NCI-H2196 (cell line): ENCODE data around the gene PHLDA3.
"Not testable (repeated sequence)": the region's sequence is repeated elsewhere in the genome, so short reads cannot be mapped to it uniquely, and the experiment has no call there.

Experiments used
- DNase-seq: peaks from one replicate; lab custom pipeline; 2025; ENCODE audit not compliant: unreplicated experiment; lab: John Stamatoyannopoulos, UW

The PHLDA3 gene

GRCh38 chr1:201488830-201489589 lies 20.0 kb upstream of the PHLDA3 start:
- no peak for DNase-seq

GRCh38 chr1:201487742-201488141 lies 18.8 kb upstream of the PHLDA3 start:
- DNase-seq, result no peak

GRCh38 chr1:201486187-201486586 lies 17.2 kb upstream of the PHLDA3 start:
- DNase-seq, result no peak

- no peak for DNase-seq
Observed at GRCh38 chr1:201485184-201485774, 16.3 kb upstream of the PHLDA3 start.

- no peak for DNase-seq
Observed at GRCh38 chr1:201483373-201483949, 14.5 kb upstream of the PHLDA3 start.

GRCh38 chr1:201482755-201483154 lies 13.8 kb upstream of the PHLDA3 start:
- no peak for DNase-seq

- DNase-seq, result peak; percentile 82
Observed at GRCh38 chr1:201481761-201482493, 12.9 kb upstream of the PHLDA3 start.

GRCh38 chr1:201481004-201481380 lies 12.0 kb upstream of the PHLDA3 start:
- no peak for DNase-seq

GRCh38 chr1:201480231-201481003 lies 11.4 kb upstream of the PHLDA3 start:
- DNase-seq, result peak; percentile 87

GRCh38 chr1:201479201-201479730 lies 10.3 kb upstream of the PHLDA3 start:
- DNase-seq, result no peak

- DNase-seq, result not testable (repeated sequence)
Observed at GRCh38 chr1:201478666-201479065, 9.7 kb upstream of the PHLDA3 start.

GRCh38 chr1:201476670-201477344 lies 7.8 kb upstream of the PHLDA3 start:
- DNase-seq, result no peak

- DNase-seq, result no peak
Observed at GRCh38 chr1:201475915-201476669, 7.1 kb upstream of the PHLDA3 start.

- DNase-seq, result no peak
Observed at GRCh38 chr1:201475130-201475529, 6.1 kb upstream of the PHLDA3 start.

GRCh38 chr1:201473296-201473695 lies 4.3 kb upstream of the PHLDA3 start:
- DNase-seq, result no peak

GRCh38 chr1:201472321-201472720 lies 3.3 kb upstream of the PHLDA3 start:
- not testable (repeated sequence) for DNase-seq

- DNase-seq, result no peak
Observed at GRCh38 chr1:201471772-201472171, 2.8 kb upstream of the PHLDA3 start.

GRCh38 chr1:201470581-201470980 lies 1.6 kb upstream of the PHLDA3 start:
- no peak for DNase-seq

GRCh38 chr1:201469645-201470074 lies 672 bp upstream of the PHLDA3 start:
- no peak for DNase-seq
